GM18526 (cell line): ENCODE results near the gene ANTXR1.

Source experiments
- POLR2A ChIP-seq: IDR thresholded peaks from 3 replicates; pipeline ENCODE4 v1.6.1; 2011; ENCODE audit not compliant: insufficient read length; ENCODE audit errors: extremely low read depth

Gene ANTXR1

DNA sequence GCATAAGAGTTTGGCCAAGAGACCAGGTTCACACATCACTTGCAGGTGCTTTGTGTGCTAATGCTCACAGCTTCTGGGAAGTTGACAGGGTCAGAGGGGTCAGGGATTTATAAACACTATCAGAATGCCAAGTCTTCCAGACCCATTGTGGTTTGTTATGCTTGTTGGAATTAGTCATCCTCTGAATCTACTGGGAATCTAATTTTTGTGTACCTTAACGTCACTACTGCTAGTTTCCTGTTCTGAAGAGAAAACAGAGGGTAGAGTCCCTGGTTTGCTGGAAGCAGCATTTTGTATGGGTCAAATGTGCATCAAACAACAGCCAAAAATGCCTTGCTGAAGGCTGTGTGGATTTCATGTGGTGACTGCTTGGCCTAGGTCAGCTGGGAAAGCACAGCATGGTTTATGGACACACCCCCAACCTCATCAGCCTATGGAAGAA, 33.3 kb downstream of the ANTXR1 start:
- no peak for TF ChIP-seq POLR2A

DNA sequence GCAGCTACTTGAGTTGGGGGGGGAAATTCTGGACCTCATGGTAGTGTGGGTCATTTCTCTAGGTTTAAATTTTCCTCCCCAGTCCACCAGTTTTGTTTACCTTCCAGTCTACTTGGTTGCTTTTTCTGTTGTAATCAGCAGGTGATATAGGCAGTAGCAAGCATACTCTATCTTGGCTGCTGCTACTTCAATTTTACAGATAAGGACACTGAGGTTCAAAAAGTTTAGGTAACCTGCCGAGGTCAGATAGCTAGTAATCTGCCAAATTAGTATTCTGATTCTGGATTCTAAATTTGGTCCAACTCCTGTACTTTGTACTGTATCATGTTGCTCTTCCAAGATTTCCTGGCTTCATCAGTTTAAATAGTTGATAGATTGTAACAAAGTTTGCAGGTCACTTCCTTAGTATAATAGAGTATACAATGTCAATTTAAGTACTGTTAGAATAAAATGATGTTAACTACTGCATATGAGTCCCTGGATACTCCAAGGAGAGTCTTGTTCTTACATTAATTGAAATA, 34.7 kb downstream of the ANTXR1 start:
- no peak for TF ChIP-seq POLR2A

DNA sequence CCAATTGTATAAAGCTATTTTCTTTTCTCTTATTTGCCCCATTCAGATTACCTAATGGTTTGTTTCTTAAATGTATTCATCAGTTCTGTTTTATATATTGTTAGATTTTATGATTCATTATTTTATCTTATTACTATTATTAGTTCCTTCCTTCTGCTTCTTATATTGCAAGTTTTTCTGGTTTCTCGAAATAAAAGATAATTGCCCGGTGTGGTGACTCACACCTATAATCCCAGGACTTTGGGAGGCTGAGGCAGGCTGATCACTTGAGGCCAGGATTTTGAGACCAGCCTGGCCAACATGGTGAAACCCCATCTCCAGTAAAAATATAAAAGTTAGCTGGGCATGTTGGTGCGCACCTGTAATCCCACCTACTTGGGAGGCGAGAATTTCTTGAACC, 37.8 kb downstream of the ANTXR1 start:
- TF ChIP-seq POLR2A: no peak

DNA sequence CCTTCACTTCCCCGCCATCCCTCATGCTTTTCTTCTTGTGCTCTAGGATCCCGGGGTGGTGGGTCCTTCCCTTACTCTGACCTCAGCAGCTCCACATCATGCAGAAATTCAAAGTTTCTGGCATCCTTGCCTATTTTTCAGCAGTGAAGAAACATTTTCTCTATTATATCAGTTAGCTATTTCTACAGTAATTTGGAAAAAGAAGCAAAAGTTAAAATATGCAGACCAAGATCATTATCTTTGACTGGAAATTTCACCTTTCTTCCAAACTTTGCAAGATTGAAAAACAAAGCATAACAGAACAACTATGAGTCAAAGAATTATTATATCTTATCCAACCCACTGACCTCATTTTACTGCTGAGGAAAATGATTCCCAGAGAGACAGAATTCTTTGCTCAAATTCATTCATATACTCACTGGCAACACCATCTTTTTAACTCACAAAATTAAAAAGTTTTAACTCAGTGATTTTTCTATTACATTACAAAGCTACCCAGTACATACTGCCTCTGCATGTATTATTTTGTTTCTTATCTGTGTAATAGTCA, 40.5 kb downstream of the ANTXR1 start:
- TF ChIP-seq POLR2A: no peak

DNA sequence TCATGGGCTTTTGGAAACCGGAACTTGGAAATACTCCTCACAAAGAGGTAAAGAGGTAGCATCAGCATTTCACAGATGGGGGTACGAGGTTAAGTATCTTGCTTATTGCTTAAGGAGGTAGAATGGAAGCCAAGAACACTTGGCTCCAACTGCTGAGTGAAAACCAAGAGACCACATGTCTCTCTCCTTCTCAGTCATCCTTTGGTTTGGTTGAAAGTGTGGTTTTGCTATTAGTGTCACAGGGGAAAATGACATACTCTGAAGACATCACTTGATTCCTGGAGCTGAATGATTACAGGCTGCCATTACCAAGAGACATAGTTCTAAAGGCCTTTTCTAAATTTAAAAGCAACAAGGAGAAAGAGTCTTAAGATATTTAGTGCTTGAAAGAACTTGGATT, 41.5 kb downstream of the ANTXR1 start:
- TF ChIP-seq POLR2A: no peak

DNA sequence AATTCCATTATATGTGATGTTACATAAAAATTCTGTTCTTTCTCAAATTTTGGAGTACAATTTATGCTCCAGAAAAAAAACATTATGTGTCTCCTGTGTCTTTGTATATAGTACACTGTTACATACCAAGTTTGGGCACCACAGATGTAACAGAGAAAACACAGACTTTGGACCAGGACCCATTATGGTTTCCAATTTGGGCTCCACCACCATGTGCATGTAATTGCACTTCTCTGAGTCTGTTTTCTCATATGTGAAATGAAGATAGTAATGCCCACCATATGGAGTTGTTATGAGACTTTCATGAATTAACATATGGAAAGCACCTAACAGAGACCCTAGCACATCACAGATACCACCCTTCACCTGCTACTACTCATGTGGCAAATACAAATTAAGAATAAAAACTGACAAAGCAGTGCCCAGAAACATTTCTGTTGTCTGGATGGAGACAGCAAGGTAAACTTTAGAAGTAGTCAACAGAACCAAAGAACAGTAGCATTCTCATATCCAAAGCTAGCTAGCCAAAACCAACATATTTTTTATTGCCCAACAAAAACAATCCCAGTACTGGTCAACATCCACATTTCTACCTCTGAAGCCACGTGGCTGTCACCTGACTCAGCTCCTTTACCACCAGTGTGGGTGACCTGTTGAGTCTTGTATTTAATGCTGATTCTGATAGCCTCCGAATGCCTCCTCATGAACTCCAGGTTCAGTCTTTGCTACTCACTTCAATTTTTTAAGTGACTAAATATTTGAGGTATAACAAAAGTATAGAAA, 42.9 kb downstream of the ANTXR1 start:
- TF ChIP-seq POLR2A: no peak

DNA sequence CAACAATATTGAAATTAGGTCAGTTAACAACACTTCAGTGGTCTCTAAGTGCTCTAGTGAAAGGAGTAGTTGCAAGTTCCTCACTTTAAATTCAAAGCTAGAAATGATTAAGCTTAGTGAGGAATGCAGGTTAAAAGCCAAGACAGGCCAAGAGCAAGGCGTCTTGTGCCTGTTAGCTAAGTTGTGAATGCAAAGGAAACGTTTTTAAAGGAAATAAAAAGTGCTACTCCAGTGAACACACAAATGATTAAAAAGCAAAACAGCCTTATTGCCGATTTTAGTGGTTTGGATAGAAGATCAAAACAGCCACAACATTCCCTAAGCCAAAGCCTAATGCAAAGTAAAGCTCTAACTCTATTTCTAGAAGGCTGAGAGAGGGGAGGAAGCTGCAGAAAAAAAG, 44.7 kb downstream of the ANTXR1 start:
- no peak for TF ChIP-seq POLR2A

DNA sequence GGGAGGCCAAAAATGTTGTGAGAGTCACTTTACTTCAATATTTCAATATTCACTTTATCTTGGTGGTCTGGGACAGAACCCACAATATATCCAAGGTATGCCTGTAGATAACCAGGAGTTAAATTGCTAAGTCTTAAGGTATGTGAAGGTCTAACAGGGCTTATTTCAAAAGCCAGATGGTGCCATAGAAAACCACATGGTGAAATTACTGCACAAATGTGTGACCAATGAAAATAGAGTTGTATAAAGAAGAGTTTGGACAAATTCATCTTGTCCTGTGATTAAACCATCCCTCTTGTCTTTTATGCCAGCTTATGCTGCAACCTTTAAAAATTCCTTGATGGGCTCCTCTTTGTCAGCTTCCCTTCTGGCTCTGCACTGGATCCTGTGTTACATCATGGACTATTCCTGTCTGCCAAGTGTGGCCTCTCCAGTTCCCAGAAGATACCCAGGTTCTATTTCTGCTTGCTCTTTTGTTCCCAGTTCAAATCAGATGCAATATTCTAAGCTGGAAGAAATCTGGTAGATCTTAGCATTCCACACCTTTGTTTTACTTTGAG, 46.8 kb downstream of the ANTXR1 start:
- TF ChIP-seq POLR2A: no peak

DNA sequence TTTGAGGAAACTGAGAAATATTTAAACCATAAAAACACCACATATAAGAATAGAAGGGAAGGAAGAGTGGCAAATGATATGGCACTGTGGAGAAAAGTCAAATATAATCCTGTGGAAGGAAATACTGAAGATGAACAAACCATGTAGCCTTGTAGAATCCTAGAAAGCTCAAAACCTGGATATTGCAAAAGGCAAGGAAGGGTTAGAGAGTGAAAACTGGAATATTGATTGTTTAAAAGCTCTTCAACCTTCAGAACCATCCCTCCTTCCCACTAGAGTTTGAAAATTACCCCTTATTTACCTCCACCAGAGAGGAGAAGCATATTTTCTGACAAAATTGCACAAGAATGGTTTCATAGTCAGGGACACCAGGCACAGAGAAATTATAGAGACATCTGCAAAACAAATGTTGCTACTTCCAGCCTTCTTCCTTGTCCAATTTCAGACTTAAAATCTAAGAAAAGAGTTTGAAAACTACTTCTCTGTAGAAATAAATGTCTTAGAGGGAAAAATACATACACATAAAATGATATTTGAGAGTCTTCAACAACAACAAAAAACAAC, 48.0 kb downstream of the ANTXR1 start:
- TF ChIP-seq POLR2A: no peak

DNA sequence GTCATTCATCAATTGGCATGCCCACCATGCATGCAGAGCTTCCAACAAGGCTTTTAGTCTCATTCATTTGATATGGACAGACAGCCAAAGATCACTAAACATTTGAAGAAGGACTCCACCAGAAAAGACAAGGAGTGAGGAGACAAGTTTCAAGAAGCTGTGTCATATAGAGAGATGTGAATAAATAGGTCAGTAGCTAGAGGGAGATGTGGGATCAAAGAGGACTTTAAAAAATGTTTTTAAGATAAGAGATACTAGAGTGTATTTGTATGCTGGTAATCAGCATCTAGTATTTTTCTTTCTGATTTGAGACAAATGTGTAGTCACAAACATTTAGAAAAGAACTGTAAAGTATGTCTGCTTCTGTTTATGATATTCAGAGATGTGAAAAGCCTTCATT, 48.5 kb downstream of the ANTXR1 start:
- TF ChIP-seq POLR2A: no peak

DNA sequence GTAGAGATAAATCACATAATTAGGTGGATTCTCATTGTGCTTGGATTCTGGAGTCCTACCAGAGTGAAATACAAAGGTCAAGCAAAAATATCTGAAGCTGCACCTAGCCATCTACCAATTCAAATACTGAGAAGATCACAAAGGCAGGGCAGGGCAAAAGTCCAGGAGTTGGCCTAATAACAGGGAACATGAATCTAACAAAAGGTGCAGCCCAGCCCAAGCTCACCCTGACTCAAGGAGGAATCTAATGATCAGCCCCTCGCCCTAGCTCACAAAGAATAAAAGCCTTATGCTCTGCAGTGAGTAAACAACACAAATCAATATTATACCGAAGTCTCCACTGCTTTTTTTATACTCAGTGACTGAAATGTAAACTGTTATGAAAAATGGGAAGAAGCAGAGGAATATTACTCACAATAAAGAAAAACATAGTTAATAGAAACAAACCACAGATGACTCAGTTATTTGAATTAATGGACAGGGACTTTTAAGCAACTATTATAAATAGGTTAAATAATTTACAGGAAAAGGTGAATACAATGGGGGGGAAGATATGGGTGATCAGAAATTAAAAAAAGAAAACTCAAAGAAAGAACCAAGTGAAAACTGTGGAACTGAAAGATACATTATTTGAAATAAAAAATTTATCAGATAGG, 49.5 kb downstream of the ANTXR1 start:
- TF ChIP-seq POLR2A: no peak

DNA sequence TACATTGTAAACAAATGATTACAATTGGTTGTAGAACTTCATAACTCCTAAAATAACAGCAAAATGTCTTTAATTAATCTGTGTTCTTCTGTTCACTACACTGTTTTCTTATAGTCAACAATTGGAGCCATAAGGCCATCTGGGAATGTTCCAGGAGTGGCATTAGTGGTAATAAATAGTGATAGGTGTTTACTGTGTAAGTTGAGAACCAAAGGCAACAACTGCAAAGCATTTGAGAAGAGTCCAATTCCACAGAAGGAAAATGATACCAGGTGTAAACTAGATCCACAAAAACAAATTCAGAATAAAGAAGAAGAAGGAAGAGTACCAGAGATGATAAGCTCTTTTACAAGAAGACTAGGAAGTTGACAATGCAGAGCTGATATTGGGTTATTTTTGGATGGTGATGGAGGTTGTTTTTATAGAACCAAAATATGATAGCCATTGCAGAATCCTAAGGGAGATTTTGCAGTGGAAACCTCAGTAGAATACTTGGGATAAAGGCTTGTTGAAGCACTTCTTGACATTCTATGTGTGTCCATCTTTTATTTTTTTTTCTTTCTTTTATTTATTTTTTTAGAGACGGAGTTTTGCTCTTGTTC, 52.9 kb downstream of the ANTXR1 start:
- no peak for TF ChIP-seq POLR2A

DNA sequence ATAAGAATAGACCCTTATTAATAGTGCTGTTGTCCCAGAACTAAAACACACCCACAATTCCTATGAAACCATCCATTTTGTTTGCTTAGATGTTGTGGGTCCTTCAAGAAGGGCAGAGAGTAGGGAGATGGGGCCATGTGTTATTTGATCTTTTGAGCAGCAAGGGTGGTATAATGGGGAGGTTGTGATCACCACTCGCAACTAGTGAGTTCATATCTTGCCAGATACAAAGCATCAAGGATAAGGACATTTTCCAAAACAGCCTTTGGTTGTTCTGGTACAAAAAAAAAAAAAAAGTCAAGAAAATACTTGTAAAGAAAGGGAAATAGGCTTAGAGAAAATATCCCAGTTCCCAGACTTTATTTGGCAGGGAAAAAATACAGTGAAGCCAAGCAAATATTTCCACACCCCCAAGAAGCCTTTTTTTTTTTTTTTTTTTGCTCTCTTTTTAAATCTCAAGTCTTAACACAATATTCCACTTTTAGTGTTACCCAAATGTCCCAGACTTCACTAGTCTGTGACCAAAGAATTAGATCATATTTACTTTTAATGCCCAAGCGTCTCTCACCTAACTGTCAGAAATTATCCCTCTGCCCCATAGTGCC, 54.1 kb downstream of the ANTXR1 start:
- no peak for TF ChIP-seq POLR2A

DNA sequence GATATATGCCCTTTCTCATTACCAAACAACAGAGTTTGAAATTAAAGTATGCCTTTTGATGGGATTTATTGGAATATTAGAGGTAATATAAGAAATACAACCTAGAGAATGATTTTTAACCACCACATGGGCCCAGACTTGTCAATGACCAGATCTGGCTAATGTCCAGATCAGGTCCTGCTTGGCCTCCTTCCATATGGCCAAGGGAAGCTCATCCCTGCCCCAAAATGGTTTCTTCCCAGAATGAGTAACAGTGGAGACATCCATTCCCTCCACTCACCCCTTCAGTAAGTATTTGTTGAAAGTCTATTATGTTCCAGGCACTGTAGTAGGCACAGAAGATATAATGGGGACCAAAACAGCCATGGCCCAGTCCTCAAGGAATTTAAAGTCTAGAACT, 54.9 kb downstream of the ANTXR1 start:
- TF ChIP-seq POLR2A: no peak

DNA sequence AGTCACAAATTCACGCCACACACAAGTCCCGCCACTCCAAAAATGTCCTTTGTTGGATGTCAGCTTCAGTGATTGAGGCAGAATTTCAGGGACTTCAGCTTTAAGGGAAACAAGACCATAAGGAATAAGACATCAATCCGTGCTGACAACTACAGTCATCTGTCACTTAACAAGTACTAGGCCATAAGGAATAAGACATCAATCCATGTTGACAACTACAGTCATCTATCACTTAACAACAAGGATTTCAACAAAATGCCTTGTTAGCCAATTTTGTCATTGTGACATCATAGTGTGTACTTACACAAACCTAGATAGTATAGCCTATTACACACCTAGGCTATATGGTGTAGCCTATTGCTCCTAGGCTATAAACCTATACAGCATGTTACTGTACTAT, 58.0 kb downstream of the ANTXR1 start:
- no peak for TF ChIP-seq POLR2A
